ENCODE measurements around the gene AP3S2.

Gene AP3S2

GRCh38 chr15:89912145-89912673 is 18.4 kb upstream of the AP3S2 start:
- no CpG with 5 or more reads among the region's 36 CpGs for WGBS (ENCODE audit: extremely low coverage, insufficient coverage, insufficient read length)
- H3K79me2 ChIP-seq (ENCODE audit: control insufficient read depth, insufficient read depth, low read length, poor library complexity) = peaks cover 4% of the 10 kb centered on the region

GRCh38 chr15:89910891-89911626 is 17.3 kb upstream of the AP3S2 start:
- no peak overlapping the region for H3K9ac ChIP-seq (ENCODE audit: low read length)
- no peak overlapping the region for H2AK5ac ChIP-seq (ENCODE audit: low read length)
- H4K91ac ChIP-seq (ENCODE audit: low read depth, low read length) = no peak overlapping the region
- peaks cover 4% of the 10 kb centered on the region for H3K79me2 ChIP-seq (ENCODE audit: control insufficient read depth, insufficient read depth, low read length, poor library complexity)
- no peak overlapping the region for H3K4me2 ChIP-seq (ENCODE audit: low read length)
- no peaks in the 10 kb centered on the region for H3K27me3 ChIP-seq (ENCODE audit: insufficient read depth, low read length)
- H3K23ac ChIP-seq (ENCODE audit: low read length) = no peak overlapping the region
- H2BK120ac ChIP-seq (ENCODE audit: insufficient read depth, low read length, poor library complexity) = no peak overlapping the region
- H4K8ac ChIP-seq (ENCODE audit: low read depth, low read length) = no peak overlapping the region
- H3K4me3 ChIP-seq (ENCODE audit: low read depth, low read length) = no peak overlapping the region
- DNase-seq = no peak
- no peak overlapping the region for H3K18ac ChIP-seq (ENCODE audit: low read length)
- WGBS (ENCODE audit: extremely low coverage, insufficient coverage, insufficient read length) = no CpG with 5 or more reads among the region's 6 CpGs
- no peaks in the 10 kb centered on the region for H3K9me3 ChIP-seq (ENCODE audit: insufficient read depth, low read depth, low read length)
- H3K79me1 ChIP-seq (ENCODE audit: low read length) = peaks cover 10% of the 10 kb centered on the region
- no peak overlapping the region for H4K12ac ChIP-seq (ENCODE audit: low read depth, low read length)
- no peak overlapping the region for H2AFZ ChIP-seq (ENCODE audit: insufficient read depth, low read length, poor library complexity)
- no peak overlapping the region for H3K4ac ChIP-seq (ENCODE audit: low read depth, low read length)
- no peak overlapping the region for H2BK12ac ChIP-seq (ENCODE audit: low read length)
- peaks cover 7 to 9% of the 10 kb centered on the region in 2 experiments for H3K4me1 ChIP-seq (ENCODE audit: control insufficient read depth in 1 of 2, insufficient read depth in 2 of 2, low read length in 2 of 2)
- no peak overlapping the region for H2BK5ac ChIP-seq (ENCODE audit: low read depth, low read length, poor library complexity)
- no peak overlapping the region for H3K27ac ChIP-seq (ENCODE audit: low read depth, low read length)
- no peak overlapping the region for H3K14ac ChIP-seq (ENCODE audit: low read length)
- no peaks in the 10 kb centered on the region for H3K36me3 ChIP-seq (ENCODE audit: control insufficient read depth in 1 of 2, insufficient read depth in 2 of 2, low read length in 2 of 2)

More at GRCh38 chr15:89912145-89912673, 18.4 kb upstream of the AP3S2 start:
- Histone ChIP-seq H3K4ac (ENCODE audit: low read depth, low read length) (peak overlapping the region; percentile 60), H2AFZ (ENCODE audit: insufficient read depth, low read length, poor library complexity) (peak overlapping the region; percentile 89), H3K9ac (ENCODE audit: low read length) (peak overlapping the region; percentile 79), H2BK5ac (ENCODE audit: low read depth, low read length, poor library complexity) (no peak overlapping the region), H3K27ac (ENCODE audit: low read depth, low read length) (no peak overlapping the region), H3K4me3 (ENCODE audit: low read depth, low read length) (peak overlapping the region; percentile 87), H3K27me3 (ENCODE audit: insufficient read depth, low read length) (no peaks in the 10 kb centered on the region), H2BK12ac (ENCODE audit: low read length) (peak overlapping the region; percentile 34), H3K23ac (ENCODE audit: low read length) (no peak overlapping the region), H4K12ac (ENCODE audit: low read depth, low read length) (peak overlapping the region; percentile 58), H3K79me1 (ENCODE audit: low read length) (peaks cover 10% of the 10 kb centered on the region), H3K36me3 (ENCODE audit: control insufficient read depth in 1 of 2, insufficient read depth in 2 of 2, low read length in 2 of 2) (no peaks in the 10 kb centered on the region), H4K91ac (ENCODE audit: low read depth, low read length) (peak overlapping the region; percentile 60), H3K9me3 (ENCODE audit: insufficient read depth, low read depth, low read length) (no peaks in the 10 kb centered on the region), H3K4me1 (ENCODE audit: control insufficient read depth in 1 of 2, insufficient read depth in 2 of 2, low read length in 2 of 2) (peaks cover 7 to 9% of the 10 kb centered on the region in 2 experiments), H3K18ac (ENCODE audit: low read length) (peak overlapping the region; percentile 92), H2AK5ac (ENCODE audit: low read length) (no peak overlapping the region), H3K14ac (ENCODE audit: low read length) (peak overlapping the region; percentile 80), H3K4me2 (ENCODE audit: low read length) (peak overlapping the region; percentile 90), H2BK120ac (ENCODE audit: insufficient read depth, low read length, poor library complexity) (peak overlapping the region; percentile 59), H4K8ac (ENCODE audit: low read depth, low read length) (peak overlapping the region; percentile 91)
- peak in 1 of 2 donors; percentile 50 for DNase-seq

- Histone ChIP-seq H3K4me2 (ENCODE audit: low read length) (no peak overlapping the region), H2AFZ (ENCODE audit: insufficient read depth, low read length, poor library complexity) (no peak overlapping the region), H4K91ac (ENCODE audit: low read depth, low read length) (no peak overlapping the region), H3K9me3 (ENCODE audit: insufficient read depth, low read depth, low read length) (no peaks in the 10 kb centered on the region), H2BK5ac (ENCODE audit: low read depth, low read length, poor library complexity) (no peak overlapping the region), H3K9ac (ENCODE audit: low read length) (no peak overlapping the region), H2AK5ac (ENCODE audit: low read length) (no peak overlapping the region), H3K4me1 (ENCODE audit: control insufficient read depth in 1 of 2, insufficient read depth in 2 of 2, low read length in 2 of 2) (peaks cover 7 to 9% of the 10 kb centered on the region in 2 experiments), H3K27me3 (ENCODE audit: insufficient read depth, low read length) (no peaks in the 10 kb centered on the region), H2BK12ac (ENCODE audit: low read length) (no peak overlapping the region), H3K79me2 (ENCODE audit: control insufficient read depth, insufficient read depth, low read length, poor library complexity) (peaks cover 4% of the 10 kb centered on the region), H2BK120ac (ENCODE audit: insufficient read depth, low read length, poor library complexity) (no peak overlapping the region), H3K36me3 (ENCODE audit: control insufficient read depth in 1 of 2, insufficient read depth in 2 of 2, low read length in 2 of 2) (no peaks in the 10 kb centered on the region), H3K14ac (ENCODE audit: low read length) (no peak overlapping the region), H3K23ac (ENCODE audit: low read length) (no peak overlapping the region), H3K79me1 (ENCODE audit: low read length) (peaks cover 10% of the 10 kb centered on the region), H3K27ac (ENCODE audit: low read depth, low read length) (no peak overlapping the region), H4K12ac (ENCODE audit: low read depth, low read length) (no peak overlapping the region), H3K4me3 (ENCODE audit: low read depth, low read length) (no peak overlapping the region), H3K4ac (ENCODE audit: low read depth, low read length) (no peak overlapping the region), H3K18ac (ENCODE audit: low read length) (no peak overlapping the region), H4K8ac (ENCODE audit: low read depth, low read length) (no peak overlapping the region)
- WGBS (ENCODE audit: extremely low coverage, insufficient coverage, insufficient read length) = no CpG with 5 or more reads among the region's 2 CpGs
- DNase-seq = no peak
These were observed 15.8 kb upstream of the AP3S2 start for GRCh38 chr15:89909611-89910010.

GRCh38 chr15:89908226-89908625 is 14.4 kb upstream of the AP3S2 start:
- H3K9me3 ChIP-seq (ENCODE audit: insufficient read depth, low read depth, low read length) = peaks cover 2% of the 10 kb centered on the region
- H3K23ac ChIP-seq (ENCODE audit: low read length) = no peak overlapping the region
- DNase-seq = no peak
- no peak overlapping the region for H4K8ac ChIP-seq (ENCODE audit: low read depth, low read length)
- H2AFZ ChIP-seq (ENCODE audit: insufficient read depth, low read length, poor library complexity) = no peak overlapping the region
- peaks cover 10% of the 10 kb centered on the region for H3K79me1 ChIP-seq (ENCODE audit: low read length)
- H3K4ac ChIP-seq (ENCODE audit: low read depth, low read length) = no peak overlapping the region
- H3K79me2 ChIP-seq (ENCODE audit: control insufficient read depth, insufficient read depth, low read length, poor library complexity) = peaks cover 4% of the 10 kb centered on the region
- H2BK120ac ChIP-seq (ENCODE audit: insufficient read depth, low read length, poor library complexity) = no peak overlapping the region
- peaks cover 7% of the 10 kb centered on the region in 2 experiments for H3K4me1 ChIP-seq (ENCODE audit: control insufficient read depth in 1 of 2, insufficient read depth in 2 of 2, low read length in 2 of 2)
- no peak overlapping the region for H4K91ac ChIP-seq (ENCODE audit: low read depth, low read length)
- no CpG with 5 or more reads among the region's 16 CpGs for WGBS (ENCODE audit: extremely low coverage, insufficient coverage, insufficient read length)
- H3K4me3 ChIP-seq (ENCODE audit: low read depth, low read length) = no peak overlapping the region
- H3K18ac ChIP-seq (ENCODE audit: low read length) = no peak overlapping the region
- no peak overlapping the region for H3K4me2 ChIP-seq (ENCODE audit: low read length)
- no peaks in the 10 kb centered on the region for H3K27me3 ChIP-seq (ENCODE audit: insufficient read depth, low read length)
- peaks cover 3 to 6% of the 10 kb centered on the region in 2 experiments for H3K36me3 ChIP-seq (ENCODE audit: control insufficient read depth in 1 of 2, insufficient read depth in 2 of 2, low read length in 2 of 2)
- no peak overlapping the region for H3K9ac ChIP-seq (ENCODE audit: low read length)
- no peak overlapping the region for H2BK12ac ChIP-seq (ENCODE audit: low read length)
- no peak overlapping the region for H2BK5ac ChIP-seq (ENCODE audit: low read depth, low read length, poor library complexity)
- no peak overlapping the region for H3K27ac ChIP-seq (ENCODE audit: low read depth, low read length)
- no peak overlapping the region for H4K12ac ChIP-seq (ENCODE audit: low read depth, low read length)
- no peak overlapping the region for H2AK5ac ChIP-seq (ENCODE audit: low read length)
- H3K14ac ChIP-seq (ENCODE audit: low read length) = no peak overlapping the region
